AG09319 (cell line): ENCODE results near the gene DNAJC5G.

Experiments used
- DNase-seq: peaks from one replicate; pipeline ENCODE4 v3.0.0-alpha.2; 2010; ENCODE audit warnings: low read depth; ENCODE audit errors: extremely low read depth
- TF ChIP-seq, protein P1 (sequence below): IDR thresholded peaks from 2 replicates; pipeline ENCODE4 v1.5.1; 2011; ENCODE audit warnings: low read depth, mild to moderate bottlenecking, inconsistent platforms, low read length, moderate library complexity

The DNAJC5G gene

DNA sequence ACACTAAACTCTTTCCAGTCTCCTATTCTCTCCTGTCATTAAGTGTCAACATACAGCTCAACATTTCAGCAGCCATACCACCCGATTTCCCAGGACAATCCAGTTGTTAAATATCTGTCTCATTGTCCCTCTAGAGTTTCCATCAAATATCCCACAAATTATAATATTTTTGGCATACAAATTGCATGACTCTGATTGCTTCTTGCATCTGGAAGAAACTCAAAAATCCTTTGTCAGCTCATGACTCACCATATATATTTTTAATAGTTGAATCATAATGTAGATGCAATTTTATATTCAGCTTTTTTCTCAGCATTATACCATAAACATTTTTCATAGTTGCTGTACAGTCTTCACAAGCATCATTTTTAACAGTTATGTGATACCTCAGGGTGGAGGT is 19.6 kb upstream of the DNAJC5G start:
- no peak for DNase-seq
- TF ChIP-seq, protein P1, sequence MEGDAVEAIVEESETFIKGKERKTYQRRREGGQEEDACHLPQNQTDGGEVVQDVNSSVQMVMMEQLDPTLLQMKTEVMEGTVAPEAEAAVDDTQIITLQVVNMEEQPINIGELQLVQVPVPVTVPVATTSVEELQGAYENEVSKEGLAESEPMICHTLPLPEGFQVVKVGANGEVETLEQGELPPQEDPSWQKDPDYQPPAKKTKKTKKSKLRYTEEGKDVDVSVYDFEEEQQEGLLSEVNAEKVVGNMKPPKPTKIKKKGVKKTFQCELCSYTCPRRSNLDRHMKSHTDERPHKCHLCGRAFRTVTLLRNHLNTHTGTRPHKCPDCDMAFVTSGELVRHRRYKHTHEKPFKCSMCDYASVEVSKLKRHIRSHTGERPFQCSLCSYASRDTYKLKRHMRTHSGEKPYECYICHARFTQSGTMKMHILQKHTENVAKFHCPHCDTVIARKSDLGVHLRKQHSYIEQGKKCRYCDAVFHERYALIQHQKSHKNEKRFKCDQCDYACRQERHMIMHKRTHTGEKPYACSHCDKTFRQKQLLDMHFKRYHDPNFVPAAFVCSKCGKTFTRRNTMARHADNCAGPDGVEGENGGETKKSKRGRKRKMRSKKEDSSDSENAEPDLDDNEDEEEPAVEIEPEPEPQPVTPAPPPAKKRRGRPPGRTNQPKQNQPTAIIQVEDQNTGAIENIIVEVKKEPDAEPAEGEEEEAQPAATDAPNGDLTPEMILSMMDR: no peak

DNA sequence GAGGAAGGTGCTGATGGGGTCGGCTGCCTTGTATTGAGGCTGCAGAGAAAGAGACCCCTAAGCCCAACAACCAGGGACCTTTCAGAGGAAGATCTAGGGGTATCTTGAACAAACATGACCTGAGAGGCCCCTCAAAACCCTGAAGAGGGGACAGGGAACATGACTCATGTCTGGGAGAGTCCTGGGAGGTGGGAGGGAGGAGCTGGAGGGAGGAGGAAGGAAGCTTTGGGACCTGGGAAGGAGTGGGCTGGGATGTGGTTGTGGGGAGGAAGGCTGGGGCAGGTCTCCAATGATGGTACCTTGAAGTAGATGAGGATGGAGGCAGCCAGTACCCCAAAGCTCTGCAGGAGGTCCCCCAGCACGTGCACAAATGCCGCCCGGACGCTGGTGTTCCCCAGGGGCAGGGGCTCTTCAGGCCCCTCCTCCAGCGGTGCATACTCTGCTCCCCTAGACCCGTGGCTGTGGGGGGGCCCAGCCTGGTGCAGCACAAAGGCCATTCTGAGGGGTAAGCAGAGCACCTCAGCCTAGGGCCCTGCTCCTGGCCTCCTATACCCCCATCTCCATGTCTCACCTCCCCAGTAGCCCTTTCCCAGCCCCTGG is 18.3 kb upstream of the DNAJC5G start:
- no peak for DNase-seq
- TF ChIP-seq, protein P1: no peak

DNA sequence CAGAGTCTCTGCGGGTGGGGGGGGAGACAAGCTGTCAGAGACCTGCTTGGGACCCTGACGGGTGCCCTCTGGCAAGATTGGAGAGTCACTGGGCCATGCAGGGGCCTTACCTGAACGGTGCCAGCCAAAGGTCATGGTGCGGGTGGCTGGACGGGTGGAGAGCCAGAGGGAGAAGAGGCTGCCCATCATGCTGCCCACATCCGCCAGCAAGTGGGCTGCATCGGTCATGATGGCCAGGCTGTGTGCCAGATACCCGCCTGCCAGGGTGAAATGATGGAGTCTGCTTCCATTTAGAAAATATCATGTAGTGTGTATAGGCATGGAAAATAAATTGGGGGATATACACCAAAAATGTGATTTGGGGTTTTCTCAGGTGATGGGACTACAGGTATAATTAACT is 17.2 kb upstream of the DNAJC5G start:
- TF ChIP-seq, protein P1: no peak
- DNase-seq: no peak

DNA sequence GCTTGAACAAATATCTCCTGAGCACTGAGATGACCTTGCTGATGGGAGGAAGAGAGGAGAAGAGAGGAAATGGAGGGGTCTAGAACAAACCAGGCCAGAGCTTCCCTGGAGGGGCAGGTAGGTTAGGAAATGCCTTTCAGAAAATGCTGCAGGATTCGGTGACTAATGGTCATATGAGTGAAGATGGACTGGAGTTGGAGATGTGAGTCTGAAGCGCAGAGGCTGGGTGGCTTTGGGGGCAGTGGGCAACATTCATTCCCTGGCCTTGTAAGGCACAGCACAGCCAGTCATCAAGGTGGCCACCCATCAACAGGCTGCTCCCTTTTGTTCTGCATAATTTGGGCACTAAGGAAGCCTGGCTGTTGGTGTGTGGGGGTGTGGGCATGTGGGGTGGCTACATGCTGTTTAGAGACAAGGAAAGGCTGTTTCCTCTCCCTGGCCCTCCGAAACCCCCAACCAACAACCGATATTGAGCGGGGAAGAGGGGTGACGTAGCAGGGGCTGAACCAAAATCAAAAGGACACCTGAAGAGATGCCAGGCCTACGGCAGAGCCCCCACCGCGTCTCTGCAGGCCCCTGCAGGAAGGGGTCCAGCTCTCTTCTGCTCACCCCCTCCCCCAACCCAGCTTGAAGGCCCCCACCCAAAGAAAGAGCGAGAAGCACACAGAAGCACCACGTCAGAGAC is 13.8 kb upstream of the DNAJC5G start:
- TF ChIP-seq, protein P1: no peak
- no peak for DNase-seq

GRCh38 chr2:27261926-27262298 is 13.3 kb upstream of the DNAJC5G start:
- DNase-seq: no peak
- TF ChIP-seq, protein P1: no peak

DNA sequence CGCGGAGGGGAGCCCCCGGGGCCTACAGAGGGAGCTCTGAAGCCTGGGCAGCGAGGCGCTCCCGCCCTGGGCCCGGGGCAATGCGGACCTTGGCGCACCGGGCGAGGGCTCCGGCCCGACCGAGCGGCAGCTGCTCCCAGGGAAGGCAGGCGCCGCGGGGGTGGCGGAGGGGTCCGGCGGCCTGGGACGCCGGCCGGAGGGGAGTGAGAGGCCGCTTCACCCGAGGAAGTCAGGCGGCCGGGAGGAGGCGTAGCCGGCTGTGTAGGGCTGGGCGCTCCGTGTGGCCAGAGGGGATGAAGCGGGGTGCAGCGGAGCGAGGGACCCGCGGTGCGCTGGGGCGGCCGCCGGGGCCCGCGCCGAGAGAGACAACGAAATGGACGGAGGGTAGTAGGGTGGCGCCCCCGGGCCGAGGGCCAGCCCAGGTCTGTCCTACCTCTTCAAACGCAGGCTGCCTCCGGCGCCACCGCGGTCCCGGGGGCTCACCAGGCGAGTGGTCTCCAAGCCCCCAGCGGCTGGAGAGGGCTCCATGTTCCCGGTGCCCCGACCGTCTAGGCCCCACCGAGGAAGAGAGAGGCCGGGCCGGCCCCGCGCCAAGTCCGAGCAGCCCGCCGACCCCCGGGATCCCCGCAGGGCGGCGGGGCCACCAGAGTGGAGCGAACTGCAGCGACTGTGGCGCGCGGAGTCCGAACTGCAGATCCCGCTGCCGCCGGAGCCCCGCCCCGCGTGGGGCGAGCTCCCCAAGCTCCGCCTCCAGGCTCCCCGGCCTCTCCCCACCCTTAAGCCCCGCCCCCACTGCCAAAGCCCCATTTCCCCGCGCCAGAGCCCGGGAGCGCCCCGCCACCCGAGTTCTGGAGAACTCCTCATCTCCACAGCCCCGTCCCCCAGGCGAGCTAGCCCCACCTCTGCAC is 12.6 kb upstream of the DNAJC5G start, which contains the start of gene SLC30A3:
Gene SLC30A3, minus strand, starts transcription at position 669 of the 908 bp plus-strand sequence. Its CDS starts 141 bp downstream, at position 528.
- DNase-seq: no peak
- TF ChIP-seq, protein P1: no peak
